Fibroblast of mammary gland (primary cell): Measurements from ENCODE around the gene SH3RF3.

Experiments used
- DNase-seq: peaks from one replicate; pipeline ENCODE4 v3.0.0-alpha.2; 2010; ENCODE audit warnings: low read depth
- H3K4me3 ChIP-seq: 2 replicates; pipeline ENCODE4 v1.5.1; 2011; ENCODE audit warnings: low read depth, mild to moderate bottlenecking, low read length, moderate library complexity; ENCODE audit not compliant: control insufficient read depth
- CTCF ChIP-seq: conservative IDR thresholded peaks from 2 replicates; pipeline ENCODE4 v1.5.1; 2011; ENCODE audit warnings: low read depth, low read length, inconsistent platforms; ENCODE audit not compliant: control insufficient read depth, insufficient read depth

The SH3RF3 gene

DNA sequence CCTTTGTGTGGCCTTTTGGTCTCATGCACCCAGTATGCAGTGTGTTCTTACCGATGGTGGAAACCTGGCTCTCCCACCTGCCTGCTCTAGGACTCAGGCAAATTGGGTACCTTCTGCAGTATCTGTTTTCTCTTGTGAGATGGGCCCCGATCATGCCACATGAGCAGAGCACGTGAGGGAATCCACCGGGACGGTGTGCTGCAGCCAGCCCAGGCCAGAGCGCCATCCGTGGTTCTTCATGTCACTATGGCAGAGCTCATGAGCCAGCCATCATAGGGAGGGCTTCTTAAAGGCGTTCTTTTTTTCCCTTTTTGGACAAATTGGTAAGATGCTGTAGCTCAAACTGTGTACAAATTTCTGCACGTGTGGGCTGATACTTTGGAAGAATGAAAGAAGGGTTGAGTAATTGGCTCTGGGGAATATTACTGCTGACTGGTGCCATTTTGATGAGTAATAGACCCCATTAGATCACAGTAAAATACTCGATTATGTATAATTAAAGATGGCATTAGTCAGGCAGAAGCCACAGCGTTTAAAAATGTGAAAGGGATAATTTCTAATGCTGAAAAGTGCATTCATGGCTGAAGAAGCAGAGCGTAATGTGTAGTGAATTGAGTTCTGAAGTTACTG, 19.2 kb downstream of the SH3RF3 start:
- no peak for TF ChIP-seq CTCF

GRCh38 chr2:109148991-109149645, 20.1 kb downstream of the SH3RF3 start:
- DNase-seq = no peak
- H3K4me3 ChIP-seq = no peak overlapping the region
- no peak for TF ChIP-seq CTCF

More for the DNA sequence above, 19.2 kb downstream of the SH3RF3 start:
- DNase-seq = peak; percentile 85
- H3K4me3 ChIP-seq = no peak overlapping the region

- DNase-seq = no peak
- TF ChIP-seq CTCF = no peak
- no peak overlapping the region for H3K4me3 ChIP-seq
Observed at GRCh38 chr2:109150559-109150958, 21.6 kb downstream of the SH3RF3 start.

DNA sequence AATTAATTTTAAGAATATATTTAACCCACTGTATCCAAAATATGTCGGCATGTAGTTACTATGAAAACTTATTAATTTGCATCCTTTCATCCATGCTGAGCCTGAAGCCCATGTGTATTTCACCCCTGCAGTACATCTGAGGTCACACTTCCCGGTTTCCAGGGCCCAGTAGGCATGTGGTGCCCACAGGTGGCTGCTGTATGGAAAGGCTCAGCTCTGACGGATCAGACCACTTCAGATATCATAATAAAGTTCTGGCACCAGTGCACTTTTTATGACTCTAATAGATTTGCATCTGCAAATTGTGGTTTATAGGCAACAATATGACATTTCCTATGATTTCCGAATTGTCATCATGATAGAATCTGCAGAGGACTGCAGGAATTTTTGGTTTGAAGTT, 22.5 kb downstream of the SH3RF3 start:
- no peak for DNase-seq
- TF ChIP-seq CTCF = no peak
- no peak overlapping the region for H3K4me3 ChIP-seq

DNA sequence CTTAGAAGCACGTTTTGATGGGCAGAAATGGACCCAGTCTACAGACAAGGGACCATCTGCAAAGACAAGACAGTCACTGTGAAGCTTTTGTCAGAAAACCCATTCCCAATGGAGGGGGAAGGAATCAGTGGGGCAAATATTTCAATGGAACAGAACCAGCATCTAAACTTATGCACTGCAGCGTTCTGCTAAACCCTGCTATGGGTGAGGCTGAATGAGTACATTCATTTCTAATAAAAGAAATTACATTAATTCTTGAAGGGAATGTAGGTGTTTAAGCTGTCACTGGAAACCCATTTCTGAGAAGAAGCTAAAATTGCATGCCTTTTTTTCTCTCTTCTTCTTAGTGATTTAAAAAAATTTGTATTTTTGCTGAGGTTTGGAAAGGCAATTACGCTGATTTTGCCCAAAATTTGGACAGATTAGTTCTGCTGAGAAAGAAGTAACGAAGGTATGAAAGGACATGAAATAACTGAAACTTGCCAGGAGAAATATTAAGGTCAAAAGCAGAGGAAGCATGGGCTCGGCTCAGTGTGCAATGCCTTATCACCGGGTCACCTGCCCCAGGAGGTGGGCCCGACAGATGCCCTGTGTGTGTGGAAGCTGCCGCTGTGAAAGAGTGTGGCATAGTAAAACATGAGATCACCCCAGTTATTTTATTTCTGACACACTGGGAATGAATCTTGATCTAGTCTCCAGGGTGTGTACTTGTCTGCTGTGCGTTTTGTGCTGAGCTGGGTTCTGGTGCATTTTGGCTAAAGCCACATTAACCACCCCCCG, 24.2 kb downstream of the SH3RF3 start:
- DNase-seq = no peak
- no peak for TF ChIP-seq CTCF
- no peak overlapping the region for H3K4me3 ChIP-seq

DNA sequence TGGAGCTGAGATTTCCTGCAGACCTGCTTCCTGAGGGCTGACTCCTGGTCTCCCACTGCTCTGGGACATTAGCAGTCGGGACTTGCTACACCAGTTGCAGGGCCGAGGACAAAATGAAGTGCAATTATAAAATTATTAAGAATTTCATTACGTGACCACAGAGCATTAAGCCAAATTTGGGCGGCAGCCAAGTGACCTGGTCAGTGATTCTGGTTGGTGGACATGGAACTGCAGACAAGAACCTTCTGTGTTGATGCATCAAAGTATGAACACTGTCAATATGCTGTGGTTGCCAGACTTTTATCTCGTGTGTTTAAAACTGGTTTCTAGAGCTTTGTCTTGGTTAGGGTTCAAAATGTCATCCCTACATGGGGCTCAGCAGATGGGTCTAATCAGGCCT, 24.8 kb downstream of the SH3RF3 start:
- no peak for DNase-seq
- H3K4me3 ChIP-seq = no peak overlapping the region
- no peak for TF ChIP-seq CTCF
